Right lobe of liver (tissue), 6 donors: Measurements from ENCODE around the gene ADSS1. TPM values are rescaled to one million over a fixed set of nuclear protein-coding genes. Genes with fewer than 3 reads are reported as not detected.
A peak's percentile ranks its signal among the peaks of the same experiment; 100 is the strongest.

Source experiments
- ATAC-seq, 4 donors: fragments of 200-7000 bp; cut with Tn5 transposase; one replicate each; pipeline ENCODE4 v1.9.1; 2020; ENCODE audit warnings: mild to moderate bottlenecking in 4 of 4, moderate library complexity in 4 of 4
- DNase-seq, 3 donors: peaks; one replicate each; pipeline ENCODE4 v3.0.0-alpha.2; 2020
- H3K27ac ChIP-seq, 3 donors: fragments of 200-600 bp; one replicate each; pipeline ENCODE4 v1.8.0; 2022
- H3K27me3 ChIP-seq, 2 donors: fragments of 200-600 bp; one replicate each; pipeline ENCODE4 v1.8.0; 2022
- H3K36me3 ChIP-seq, 4 donors: fragments of 200-600 bp; sonication (generic) in 1 of 4; one replicate each; pipeline versions ENCODE4 v1.5.1 to v1.8.0; 2017 to 2022; ENCODE audit warnings: control low read depth in 1 of 4
- H3K4me1 ChIP-seq, 4 donors: fragments of 200-600 bp; sonication (generic) in 1 of 4; one replicate each; pipeline versions ENCODE4 v1.5.1 to v1.8.0; 2017 to 2022; ENCODE audit warnings: control low read depth in 1 of 4
- H3K4me3 ChIP-seq, 3 donors: fragments of 200-600 bp; one replicate each; pipeline ENCODE4 v1.8.0; 2022
- H3K9me3 ChIP-seq, 4 donors: fragments of 200-600 bp; sonication (generic) in 1 of 4; one replicate each; pipeline versions ENCODE4 v1.5.1 to v1.8.0; 2017 to 2022; ENCODE audit warnings: control low read depth in 1 of 4
- POLR2A ChIP-seq: fragments of 450-650 bp; IDR thresholded peaks from one replicate; pipeline ENCODE4 v1.6.1; 2017; ENCODE audit warnings: antibody characterized with exemption, mild to moderate bottlenecking
- WGBS: methylation state at CpG from one replicate; pipeline ENCODE4 v1.1.6; 2018; ENCODE audit warnings: low coverage, low lambda C conversion rate; ENCODE audit not compliant: insufficient coverage; ENCODE audit errors: missing lambda C conversion rate; 5-methylcytosine and 5-hydroxymethylcytosine counted together
- intact Hi-C, 2 donors: fragments of 100-400 bp; cut with DNase I; formaldehyde crosslinking; loops; one replicate each; pipeline versions ENCODE4 v1.11.2 to v1.14.1; 2022
- microRNA-seq, 2 donors: library from miRNA; unstranded; fragments of <30 nt; microRNA quantifications; one replicate each; pipeline ENCODE4, GENCODE V29; 2019 to 2020
- small RNA-seq, 2 experiments: library from RNA; depleted of rRNA; stranded (forward); fragments of <200 nt; gene quantifications; one replicate each; pipeline ENCODE3, GENCODE V24; 2016
- total RNA-seq, 6 experiments: library from RNA; depleted of rRNA in 2 of 6; stranded (reverse); fragments of >200 nt in 2 of 6; fragmentation: NEBNext Ultra II Directional in 3 of 6; extraction: Animal tissue kit (Norgen Biotek cat#: 25700) in 3 of 6; gene quantifications; one replicate each; pipeline versions ENCODE4 v1.1.0 to v1.2.4, GENCODE V29; 2016 to 2023
- TF ChIP-seq, protein P1 (sequence below), 4 donors: fragments of 200-600 bp in 3 of 4; fragments of 450-650 bp in 1 of 4; IDR thresholded peaks; one replicate each; pipeline versions ENCODE4 v1.5.1 to v1.8.0; 2016 to 2022; ENCODE audit warnings: antibody characterized with exemption in 4 of 4, mild to moderate bottlenecking in 2 of 4
- donor health status: DM: no; HTN: yes; CAD: no.
- donor health status: DM: no; HTN: no; CAD: no.
- donor health status: DM: no; HTN: no; CAD: no.
- donor health status: DM: no; HTN: yes; CAD: no.
- donor health status: DM: no; HTN: yes; CAD: no.

The ADSS1 gene
- total RNA-seq, 6 experiments from 2014 or later, result 8.1 to 50.5 (median 36.8) TPM

DNA sequence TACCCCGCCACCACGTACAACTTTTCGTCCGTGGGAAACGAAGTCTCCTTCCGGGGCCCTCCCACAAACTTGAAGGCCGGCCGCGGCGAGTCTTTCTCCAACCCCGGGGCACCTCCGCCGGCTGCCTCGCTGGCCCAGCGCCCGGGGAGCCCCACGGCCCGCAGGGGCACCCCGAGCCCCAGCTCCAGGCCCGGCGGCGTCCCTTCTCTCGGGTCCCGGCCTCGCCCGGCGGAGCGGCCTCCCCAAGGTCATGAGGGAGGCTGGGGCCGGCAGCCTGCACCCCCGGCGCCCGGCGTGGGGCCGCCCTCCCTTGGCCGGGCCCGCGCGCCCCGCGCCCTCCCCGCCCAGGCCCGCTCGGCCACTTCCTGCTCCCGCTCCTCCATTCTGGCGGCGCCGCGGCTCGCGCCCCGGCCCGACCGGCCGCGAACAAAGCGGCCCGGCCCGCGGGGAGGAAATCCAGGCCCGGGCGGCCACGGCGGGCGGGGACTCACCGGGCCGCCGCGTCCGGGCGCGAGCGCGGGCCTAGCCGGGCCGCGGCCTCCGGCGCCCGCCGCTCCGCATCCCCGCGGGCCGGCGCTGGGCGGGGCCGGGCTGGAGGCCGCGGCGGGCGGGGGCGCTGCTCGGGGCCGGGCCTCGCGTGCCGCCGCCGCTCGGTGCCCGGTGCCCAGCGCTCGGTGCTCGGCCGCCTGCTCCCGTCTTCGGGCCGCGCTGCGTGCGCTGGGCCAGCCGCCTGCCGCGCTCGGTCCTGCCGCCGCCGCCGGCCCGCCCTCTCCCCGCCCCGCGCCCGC lies 71.2 kb downstream of the ADSS1 start, which contains the start of gene AKT1:
Gene AKT1 (minus strand): TSS at position 756 of the 788 bp plus-strand sequence. CDS start 3,105 bp downstream, outside the sequence.
- Histone ChIP-seq H3K4me3 (peak within 1 kb of the TSS; percentile 69 to 88 (median 82)), H3K27me3 (no peaks in the 10 kb centered on the region), H3K9me3 (no peaks in the 10 kb centered on the region), H3K27ac (peak within 1 kb of the TSS; percentile 68 to 81 (median 73)), H3K4me1 (peaks cover 0 to 49% (median 25%) of the 10 kb centered on the region in 4 donors), H3K36me3 (no peaks in the 10 kb centered on the region)
- no CpG with 5 or more reads among the region's 124 CpGs for WGBS
- ATAC-seq (no peak), DNase-seq (no peak)
- TF ChIP-seq POLR2A, result no peak
- TF ChIP-seq, protein P1, sequence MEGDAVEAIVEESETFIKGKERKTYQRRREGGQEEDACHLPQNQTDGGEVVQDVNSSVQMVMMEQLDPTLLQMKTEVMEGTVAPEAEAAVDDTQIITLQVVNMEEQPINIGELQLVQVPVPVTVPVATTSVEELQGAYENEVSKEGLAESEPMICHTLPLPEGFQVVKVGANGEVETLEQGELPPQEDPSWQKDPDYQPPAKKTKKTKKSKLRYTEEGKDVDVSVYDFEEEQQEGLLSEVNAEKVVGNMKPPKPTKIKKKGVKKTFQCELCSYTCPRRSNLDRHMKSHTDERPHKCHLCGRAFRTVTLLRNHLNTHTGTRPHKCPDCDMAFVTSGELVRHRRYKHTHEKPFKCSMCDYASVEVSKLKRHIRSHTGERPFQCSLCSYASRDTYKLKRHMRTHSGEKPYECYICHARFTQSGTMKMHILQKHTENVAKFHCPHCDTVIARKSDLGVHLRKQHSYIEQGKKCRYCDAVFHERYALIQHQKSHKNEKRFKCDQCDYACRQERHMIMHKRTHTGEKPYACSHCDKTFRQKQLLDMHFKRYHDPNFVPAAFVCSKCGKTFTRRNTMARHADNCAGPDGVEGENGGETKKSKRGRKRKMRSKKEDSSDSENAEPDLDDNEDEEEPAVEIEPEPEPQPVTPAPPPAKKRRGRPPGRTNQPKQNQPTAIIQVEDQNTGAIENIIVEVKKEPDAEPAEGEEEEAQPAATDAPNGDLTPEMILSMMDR (IDR thresholded peaks at IDR 0.05), result no peak
- intact Hi-C loops, result no loop called here

DNA sequence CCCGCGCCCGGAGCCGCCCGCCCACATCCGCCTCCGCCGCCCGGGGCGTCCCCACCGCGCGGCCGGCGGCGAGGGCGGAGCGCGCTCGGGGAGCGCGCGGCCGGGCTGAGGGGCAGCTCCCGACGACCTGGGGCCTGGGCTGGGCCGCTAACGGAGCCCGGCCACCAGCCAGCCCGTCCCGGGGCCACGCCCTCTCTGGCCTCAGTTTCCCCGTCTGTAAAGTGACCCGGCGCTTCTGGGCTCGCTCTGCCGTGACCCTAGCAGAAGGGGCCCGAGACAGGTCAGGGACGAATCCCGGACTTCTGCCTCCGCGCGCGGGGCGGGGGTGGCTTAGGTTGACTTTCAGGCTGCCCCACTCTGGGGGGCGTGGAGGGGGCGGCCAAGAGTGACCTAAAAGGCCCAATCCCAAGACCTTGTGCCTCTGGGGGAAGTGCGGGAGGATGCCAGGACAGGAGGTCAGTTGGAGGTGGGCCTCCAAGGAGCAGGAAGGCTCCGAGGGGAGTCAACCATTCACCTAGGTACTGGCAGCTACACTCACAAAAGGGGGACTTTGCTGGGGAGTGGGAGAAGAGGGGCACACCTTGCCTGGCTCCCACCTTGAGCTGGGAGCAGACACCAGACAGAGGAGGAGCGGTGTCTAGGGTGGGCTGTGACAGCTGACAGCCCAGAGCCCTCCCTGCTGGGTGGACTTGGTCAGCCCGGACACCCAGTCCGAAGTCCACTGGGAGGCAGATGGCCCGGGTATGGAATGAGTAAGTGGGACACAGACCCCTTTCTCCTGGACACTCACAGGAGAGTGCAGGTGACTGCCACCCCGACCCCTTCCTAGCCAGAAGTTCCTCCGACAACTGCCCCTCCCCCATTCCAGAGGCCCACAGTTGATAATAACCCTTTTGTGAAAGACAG lies 72.0 kb downstream of the ADSS1 start:
- DNase-seq, result peak; percentile 74 to 77 (median 74)
- TF ChIP-seq POLR2A, result peak; percentile 87
- TF ChIP-seq, protein P1 (IDR thresholded peaks at IDR 0.05), result no peak
- Histone ChIP-seq H3K4me3 (peak overlapping the region; percentile 42 to 54 (median 52)), H3K27ac (peak overlapping the region; percentile 47 to 81 (median 58)), H3K36me3 (no peaks in the 10 kb centered on the region), H3K4me1 (peaks cover 0 to 41% (median 21%) of the 10 kb centered on the region in 4 donors), H3K27me3 (no peaks in the 10 kb centered on the region), H3K9me3 (no peaks in the 10 kb centered on the region)
- WGBS, result 36% methylated on average over 6 of the region's 55 CpGs
- intact Hi-C loops, result no loop called here
- ATAC-seq, result peak; percentile 28 to 44 (median 37)

DNA sequence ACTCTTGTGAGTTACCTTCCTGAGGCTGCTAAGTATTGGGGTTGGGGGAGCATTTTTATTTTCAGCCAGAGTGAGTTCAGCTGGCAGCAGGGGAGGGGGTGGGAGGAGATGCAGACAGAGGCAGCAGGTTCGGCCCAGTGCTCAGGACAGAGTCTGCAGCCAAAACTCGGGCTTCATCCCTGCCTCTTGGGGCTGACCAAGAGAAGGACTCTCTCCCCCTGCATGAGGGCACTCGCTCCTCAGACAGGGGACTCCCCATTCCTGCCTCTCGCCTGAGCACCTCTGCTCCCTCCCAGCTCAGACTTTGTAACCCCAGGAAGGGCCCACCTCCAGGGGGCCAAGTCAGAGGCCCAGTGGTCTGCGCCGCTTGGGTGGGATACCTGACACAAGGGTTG lies 72.7 kb downstream of the ADSS1 start:
- no peaks in the 10 kb centered on the region for H3K27me3 ChIP-seq
- H3K36me3 ChIP-seq, result no peaks in the 10 kb centered on the region
- no peaks in the 10 kb centered on the region for H3K9me3 ChIP-seq
- ATAC-seq (no peak), DNase-seq (no peak)
- intact Hi-C loops, result no loop called here
- no peak overlapping the region for H3K27ac ChIP-seq
- WGBS, result 61% methylated on average over 2 of the region's 6 CpGs
- H3K4me1 ChIP-seq, result peaks cover 3 to 41% (median 22%) of the 10 kb centered on the region in 4 donors
- no peak overlapping the region for H3K4me3 ChIP-seq
- TF ChIP-seq, protein P1 (IDR thresholded peaks at IDR 0.05), result no peak
- no peak for TF ChIP-seq POLR2A

Small RNA genes lying within 50 kb of the gene (microRNA-seq; reads per million reads assigned to microRNA genes)
- 0 to 0.29 reads per million in 2 donors for gene MIR4710

Small RNA genes lying within 50 kb of the gene (small RNA-seq; reads per million reads assigned to genes)
- 0 reads per million in 2 experiments for gene MIR4710

Other genes starting within 250 kb of the ADSS1 start
- 1 to 10 TPM in 4 of 6 experiments, under 1 TPM in 2; 0.35 to 4.0 (median 1.9) TPM for gene C14orf180, start 144.5 kb upstream of the ADSS1 start, total RNA-seq
- gene TMEM179, start 119.5 kb upstream of the ADSS1 start, total RNA-seq, result under 1 TPM in 2 of 6 experiments, not detected in 4; 0.17 to 0.18 TPM
- gene INF2, start 34.6 kb upstream of the ADSS1 start, total RNA-seq, result 10 to 100 TPM; 47.5 to 98.2 (median 71.4) TPM
- 100 to 1,000 TPM in 2 of 6 experiments, 10 to 100 TPM in 4; 38.1 to 252 (median 50.6) TPM for gene SIVA1, start 28.9 kb downstream of the ADSS1 start, total RNA-seq
- gene AKT1, start 71.5 kb downstream of the ADSS1 start, total RNA-seq, result 10 to 100 TPM; 66.7 to 92.1 (median 83.9) TPM
- 10 to 100 TPM in 2 of 6 experiments, 1 to 10 TPM in 4; 2.2 to 13.7 (median 3.6) TPM for gene ZBTB42, start 76.9 kb downstream of the ADSS1 start, total RNA-seq
- 10 to 100 TPM; 13.2 to 22.4 (median 16.8) TPM for gene CEP170B, start 141.0 kb downstream of the ADSS1 start, total RNA-seq
- under 1 TPM in 4 of 6 experiments, not detected in 2; 0.12 to 0.49 (median 0.33) TPM for gene PLD4, start 200.7 kb downstream of the ADSS1 start, total RNA-seq